GM19395 (cell line): Measurements from ENCODE around the gene RAB38.

Source experiments
- ATAC-seq: cut with Tn5 transposase; IDR thresholded peaks from one replicate; pipeline ENCODE4 v1.9.1; 2021; ENCODE audit warnings: mild to moderate bottlenecking, moderate library complexity; ENCODE audit not compliant: unreplicated experiment

The RAB38 gene

DNA sequence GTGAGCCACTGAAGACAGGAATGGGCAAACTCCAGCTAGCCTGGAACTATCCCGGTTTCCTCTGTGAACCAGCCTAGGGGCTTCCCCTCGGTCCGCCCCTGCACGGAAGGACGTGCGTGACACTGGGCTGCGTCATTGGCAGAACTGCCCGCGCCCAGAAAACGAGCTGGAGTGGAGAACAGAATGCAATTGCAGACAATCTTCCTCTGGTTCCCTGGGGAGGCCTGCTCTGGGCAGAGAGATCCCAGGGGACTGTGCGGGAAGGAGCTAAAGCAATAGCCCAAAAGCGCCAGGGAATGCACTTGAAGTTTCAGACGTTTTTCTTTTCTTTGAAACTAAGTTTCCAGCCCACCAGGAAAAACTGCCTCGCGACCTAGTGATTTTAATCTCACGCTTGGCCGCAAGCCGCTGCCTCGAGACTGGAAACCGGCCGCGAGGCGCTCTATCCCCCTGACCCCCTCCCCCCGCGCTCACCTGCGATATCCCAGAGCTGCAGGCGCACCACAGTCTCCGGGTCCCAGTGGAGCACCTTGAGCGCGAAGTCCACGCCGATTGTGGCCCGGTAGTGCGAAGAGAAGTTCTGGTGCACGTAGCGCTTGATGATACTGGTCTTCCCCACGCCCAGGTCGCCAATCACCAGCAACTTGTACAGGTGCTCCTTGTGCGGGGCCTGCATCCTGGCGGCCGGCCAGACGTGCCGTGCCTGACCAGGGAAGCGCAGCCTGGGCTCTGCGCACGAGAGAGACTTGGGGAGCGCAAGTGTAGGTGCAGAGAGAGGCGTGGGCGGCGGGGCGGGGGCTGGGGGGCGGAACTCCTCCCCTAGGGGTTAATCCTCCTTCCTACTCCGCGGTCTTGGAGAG, at the start of gene RAB38:
RAB38 (minus strand) TSS at position 735 of the 860 bp plus-strand sequence; CDS start at position 676, 59 bp downstream.
- ATAC-seq, result peak; percentile 39

DNA sequence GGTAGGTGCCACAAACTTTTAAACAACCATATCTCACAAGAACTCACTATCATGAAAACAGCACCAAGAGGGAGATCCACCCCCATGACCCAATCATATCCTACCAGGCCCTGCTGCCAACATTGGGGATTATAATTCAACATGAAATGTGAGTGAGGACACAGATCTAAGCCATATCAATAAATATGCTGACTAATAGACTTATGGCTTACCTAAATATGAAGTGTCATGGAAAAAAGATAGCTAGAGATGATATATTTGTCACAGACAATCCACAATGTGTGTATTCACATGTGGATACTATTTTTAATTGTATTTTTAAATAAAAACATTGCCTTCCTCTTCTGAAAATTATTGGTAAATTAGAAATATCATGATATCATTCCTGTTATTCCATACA, 38.2 kb upstream of the RAB38 start:
- no peak for ATAC-seq

DNA sequence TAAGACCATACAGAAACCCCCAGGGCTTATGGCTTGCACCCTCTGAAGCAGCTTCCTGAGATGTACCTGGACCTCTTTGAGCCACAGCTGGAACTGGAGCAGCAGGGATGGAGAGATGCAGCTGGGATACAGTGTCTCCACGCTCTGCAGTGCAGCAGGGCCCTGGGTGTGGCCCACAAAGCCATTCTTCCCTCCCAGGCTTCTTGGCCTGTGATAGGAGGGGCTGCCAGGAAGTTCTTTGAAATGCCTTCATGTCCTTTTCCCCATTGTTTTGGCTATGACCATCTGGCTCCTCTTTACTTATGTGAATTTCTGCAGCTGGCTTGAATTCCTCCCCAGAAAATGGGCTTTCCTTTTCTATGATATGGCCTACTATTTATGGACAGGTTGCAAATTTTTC, 37.1 kb upstream of the RAB38 start:
- ATAC-seq, result no peak

DNA sequence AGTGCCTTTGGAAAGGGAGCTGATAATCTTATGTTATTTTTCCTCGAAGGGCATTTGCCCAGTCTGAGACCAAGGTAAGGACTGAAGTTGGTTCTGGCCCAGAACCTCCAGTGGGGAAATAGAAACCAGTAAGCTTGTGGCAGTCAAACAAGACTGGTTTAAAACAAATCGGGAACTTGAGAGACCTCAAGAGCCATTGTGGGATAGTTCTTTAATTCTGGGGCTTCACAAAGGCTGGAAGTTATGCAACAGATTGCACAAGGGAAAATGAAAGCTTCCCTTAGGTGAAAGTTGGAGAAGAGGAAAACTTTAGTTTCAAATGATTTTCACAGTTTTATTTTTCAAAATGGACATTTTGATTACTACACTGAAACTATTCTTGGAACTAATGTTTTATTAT, 33.5 kb upstream of the RAB38 start:
- no peak for ATAC-seq

GRCh38 chr11:88206751-88207150, 31.5 kb upstream of the RAB38 start:
- peak; percentile 77 for ATAC-seq

DNA sequence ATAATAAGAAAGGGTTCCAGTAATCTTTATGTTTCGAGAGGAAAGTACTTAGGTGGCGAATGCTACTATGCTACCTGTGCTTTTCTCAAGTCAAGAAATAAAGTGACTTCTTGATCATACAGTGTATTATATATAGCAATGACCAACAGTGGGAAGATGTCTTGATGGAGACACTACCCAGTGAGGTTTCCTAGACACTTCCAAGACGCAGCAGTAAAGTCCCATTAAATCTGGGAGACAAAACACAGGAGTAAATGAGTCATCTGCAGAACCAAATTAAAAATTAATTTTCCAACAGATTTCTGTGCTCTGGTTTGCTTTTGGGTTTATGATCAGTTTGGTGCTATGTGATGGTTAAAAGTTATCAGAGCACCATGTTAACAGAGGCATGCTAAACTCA, 29.1 kb upstream of the RAB38 start:
- no peak for ATAC-seq

DNA sequence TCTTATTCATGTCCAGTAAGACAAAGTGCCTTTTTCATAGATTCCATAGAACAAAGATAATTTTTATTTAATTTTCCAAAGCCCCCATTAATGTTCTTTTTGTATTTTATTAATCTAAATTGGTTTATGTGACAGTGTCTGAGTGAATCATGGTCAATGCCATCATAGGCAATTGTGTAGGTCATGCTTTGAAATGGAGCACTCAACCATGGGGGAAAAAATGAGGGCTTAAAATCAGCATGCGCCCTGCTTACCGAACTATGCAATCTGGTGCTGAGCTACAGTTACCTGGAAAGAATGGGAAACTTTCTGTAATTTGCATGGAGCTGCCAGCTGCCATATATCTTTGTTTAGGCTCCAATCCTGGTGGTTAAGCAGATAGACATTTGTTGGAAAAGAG, 28.4 kb upstream of the RAB38 start:
- ATAC-seq, result no peak

GRCh38 chr11:88202498-88202897, 27.3 kb upstream of the RAB38 start:
- ATAC-seq, result no peak

DNA sequence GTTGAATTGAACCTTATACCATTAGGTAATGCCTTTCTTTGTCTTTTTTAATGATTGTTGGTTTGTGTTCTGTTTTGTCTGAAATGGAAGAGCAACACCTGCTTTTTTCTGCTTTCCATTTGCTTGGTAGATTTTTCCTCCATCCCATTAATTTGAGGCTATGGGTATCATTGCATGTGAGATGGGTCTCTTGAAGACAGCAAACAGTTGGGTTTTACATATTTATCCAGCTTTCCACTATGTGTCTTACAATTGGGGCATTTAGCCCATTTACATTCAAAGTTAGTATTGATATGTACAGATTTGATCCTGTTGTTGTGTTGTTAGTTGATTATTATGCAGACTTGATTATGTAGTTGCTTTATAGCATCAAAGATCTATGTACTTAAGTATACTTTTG, 21.1 kb upstream of the RAB38 start:
- no peak for ATAC-seq

DNA sequence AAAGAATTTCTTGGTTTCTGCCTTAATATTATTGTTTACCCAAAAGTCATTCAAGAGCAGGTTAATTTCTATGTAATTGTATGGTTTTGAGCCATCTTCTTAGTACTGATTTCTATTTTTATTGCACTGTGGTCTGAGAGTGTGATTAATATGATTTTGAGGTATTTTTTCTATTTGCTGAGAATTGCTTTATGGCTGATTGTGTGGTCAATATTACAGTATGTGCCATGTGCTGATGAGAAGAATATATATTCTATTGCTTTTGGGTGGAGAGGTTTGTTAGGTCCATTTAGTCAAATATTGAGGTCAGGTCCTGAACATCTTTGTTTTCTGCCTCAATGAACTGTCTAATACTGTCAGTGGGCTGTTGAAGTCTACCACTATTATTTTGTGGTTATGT, 20.7 kb upstream of the RAB38 start:
- no peak for ATAC-seq

- peak; percentile 77 for ATAC-seq
Observed at GRCh38 chr11:88194990-88195389, 19.7 kb upstream of the RAB38 start.

GRCh38 chr11:88193278-88193677, 18.0 kb upstream of the RAB38 start:
- no peak for ATAC-seq

DNA sequence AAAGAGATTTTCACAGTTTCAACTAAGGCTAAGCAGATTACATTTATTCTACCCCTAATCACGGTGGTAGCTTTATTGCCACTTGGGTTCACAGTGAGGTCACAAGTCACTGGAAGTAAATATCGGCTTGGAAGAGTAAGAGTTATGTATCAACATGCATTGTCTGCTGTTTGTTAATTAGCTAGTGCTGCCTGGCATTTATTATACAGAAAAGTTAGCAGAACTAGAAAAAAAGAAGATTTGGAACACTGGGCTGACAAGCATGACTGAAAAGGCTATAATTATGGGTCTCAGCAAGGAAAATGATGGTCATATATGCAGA, 13.7 kb upstream of the RAB38 start:
- ATAC-seq, result no peak

DNA sequence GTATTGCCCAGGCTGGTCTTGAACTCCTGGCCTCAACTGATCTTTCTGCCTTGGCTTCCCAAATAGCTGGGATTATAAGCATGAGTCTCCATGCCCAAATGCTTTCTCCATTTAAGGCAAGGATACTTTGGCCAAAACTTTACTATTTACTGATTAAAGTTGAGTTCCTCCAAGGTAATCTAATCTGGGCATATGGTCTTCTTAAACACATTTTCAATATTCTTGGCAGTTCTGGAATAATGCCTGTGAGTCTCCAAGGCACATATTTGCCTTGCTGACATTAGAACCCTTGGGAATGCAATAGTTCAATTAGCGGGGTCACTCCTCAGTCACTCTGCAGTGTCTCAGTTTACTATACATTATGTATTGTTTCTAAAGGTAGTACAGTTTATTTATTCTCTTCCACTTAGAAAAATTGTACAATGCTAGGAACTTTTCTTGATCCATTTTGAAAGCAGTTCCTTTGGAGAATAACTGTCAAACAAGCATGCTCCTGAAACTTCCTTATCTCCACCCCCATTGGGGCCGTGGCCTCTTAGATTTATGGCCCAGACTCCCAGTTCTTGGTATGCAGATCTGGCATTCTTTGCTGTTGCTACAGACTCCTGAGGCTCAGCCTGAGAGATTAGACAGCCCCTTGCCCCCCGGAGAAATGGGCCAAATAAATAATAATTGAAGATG, 13.1 kb upstream of the RAB38 start:
- no peak for ATAC-seq

DNA sequence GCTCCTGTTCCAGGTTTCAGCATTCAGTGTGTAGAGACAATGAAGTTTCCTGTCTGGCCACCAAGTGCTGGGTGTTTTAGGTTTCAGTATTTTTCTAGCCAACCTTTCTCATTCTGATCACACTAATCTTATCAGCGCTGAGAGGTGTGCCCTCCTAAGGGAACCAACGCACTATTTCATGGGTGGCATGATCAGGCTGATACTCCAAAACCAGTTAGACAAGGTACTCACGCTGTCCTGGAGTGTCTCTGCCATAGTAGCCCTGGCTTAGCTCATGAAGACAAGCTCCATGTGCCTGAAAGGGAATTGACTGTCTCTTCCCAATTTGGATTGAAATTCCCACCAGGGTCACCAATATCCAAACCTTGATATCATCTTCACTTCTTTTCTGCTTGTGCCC, 8.0 kb upstream of the RAB38 start:
- ATAC-seq, result no peak

- no peak for ATAC-seq
Observed at GRCh38 chr11:88181776-88182175, 6.5 kb upstream of the RAB38 start.

GRCh38 chr11:88179971-88180629, 4.9 kb upstream of the RAB38 start:
- ATAC-seq, result peak; percentile 37

- ATAC-seq, result peak; percentile 77
Observed at GRCh38 chr11:88179141-88179540, 3.9 kb upstream of the RAB38 start.

DNA sequence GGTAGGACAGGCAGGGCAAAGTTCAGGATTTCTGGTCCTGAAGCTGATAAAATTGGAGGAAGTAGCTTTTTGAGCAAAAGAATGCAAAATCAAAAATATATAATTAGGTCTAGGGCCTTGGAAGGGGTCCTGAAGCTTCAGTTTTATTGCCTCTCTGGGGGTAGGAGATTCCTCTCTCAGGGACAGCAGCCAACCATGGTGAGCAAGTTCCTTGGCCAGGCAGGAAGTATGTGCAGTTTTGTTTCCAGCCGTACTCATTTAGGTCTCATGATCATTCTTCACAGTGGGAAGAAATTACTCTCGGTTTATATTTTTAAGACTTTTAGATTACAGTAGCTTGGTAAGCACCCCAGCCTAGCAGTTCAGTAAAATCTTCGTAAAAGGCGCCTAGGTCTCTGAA, 2.9 kb upstream of the RAB38 start:
- no peak for ATAC-seq

GRCh38 chr11:88175569-88176075, 379 bp upstream of the RAB38 start:
- ATAC-seq, result peak; percentile 21

DNA sequence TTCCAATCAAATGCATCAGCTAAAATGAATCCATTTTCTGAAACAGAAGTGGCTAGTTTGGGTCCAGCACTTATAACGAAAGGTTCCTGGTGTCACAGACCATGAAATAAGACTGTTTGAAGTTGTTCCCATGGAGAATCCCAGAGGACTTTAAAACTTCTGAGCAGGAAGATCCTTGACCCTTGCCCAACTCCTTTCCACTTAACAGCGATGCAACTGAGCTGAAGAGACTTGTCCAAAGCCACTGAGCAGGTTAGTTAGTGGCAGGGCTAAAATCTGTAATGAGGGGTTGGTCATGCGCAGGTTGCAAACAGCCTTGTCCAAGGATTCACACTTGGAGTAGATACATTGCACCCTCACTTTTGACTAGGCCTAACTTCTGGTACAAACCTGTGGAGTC, 1.3 kb downstream of the RAB38 start:
- ATAC-seq, result no peak

GRCh38 chr11:88171982-88172381, 3.3 kb downstream of the RAB38 start:
- ATAC-seq, result no peak
